Tibial artery (tissue), 4 donors: ENCODE measurements around the gene C22orf23.
A peak's percentile ranks its signal among the peaks of the same experiment; 100 is the strongest.

Experiments
- DNase-seq, 2 donors: peaks; one replicate each; pipeline ENCODE4 v3.0.0-alpha.2; 2019
- H3K27ac ChIP-seq, 2 donors: fragments of 200-600 bp; sonication (generic) in 1 of 2; 1 replicate in 1 of 2; 2 replicates in 1 of 2; pipeline ENCODE4 v1.5.1; 2018 to 2019; ENCODE audit warnings: mild to moderate bottlenecking in 1 of 2
- H3K27me3 ChIP-seq, 2 donors: fragments of 200-600 bp; sonication (generic) in 1 of 2; one replicate each; pipeline versions ENCODE4 v1.5.1 to v1.6.0; 2016 to 2019
- H3K36me3 ChIP-seq, 3 donors: fragments of 200-600 bp; sonication (generic) in 2 of 3; one replicate each; pipeline ENCODE4 v1.5.1; 2016 to 2019; ENCODE audit warnings: mild to moderate bottlenecking in 2 of 3
- H3K4me1 ChIP-seq, 4 donors: fragments of 200-600 bp; sonication (generic) in 2 of 4; 1 replicate in 3 of 4; 2 replicates in 1 of 4; pipeline ENCODE4 v1.5.1; 2016 to 2019
- H3K4me3 ChIP-seq, 2 donors: fragments of 200-600 bp; sonication (generic) in 1 of 2; 1 replicate in 1 of 2; 2 replicates in 1 of 2; pipeline ENCODE4 v1.5.1; 2018 to 2019; ENCODE audit warnings: mild to moderate bottlenecking in 2 of 2
- H3K9me3 ChIP-seq, 3 donors: fragments of 200-600 bp; sonication (generic) in 1 of 3; one replicate each; pipeline ENCODE4 v1.5.1; 2016 to 2019
- CTCF ChIP-seq, 2 experiments: fragments of 200-600 bp in 1 of 2; fragments of 450-650 bp in 1 of 2; IDR thresholded peaks; one replicate each; pipeline ENCODE4 v1.5.1; 2017 to 2019; ENCODE audit warnings: antibody characterized with exemption in 2 of 2, mild to moderate bottlenecking in 1 of 2, moderate library complexity in 1 of 2
- intact Hi-C: fragments of 100-400 bp; cut with DNase I; formaldehyde crosslinking; loops from one replicate; pipeline ENCODE4 v1.15.0; 2023; ENCODE audit warnings: low total_unique reads

The C22orf23 gene

GRCh38 chr22:37905534-37906363 is 47.7 kb downstream of the C22orf23 start, which contains the start of gene MICALL1:
Gene MICALL1 (plus strand): TSS chr22:37906297. CDS start chr22:37906423, 126 bp downstream.
- Histone ChIP-seq H3K9me3 (no peaks in the 10 kb centered on the region), H3K27ac (peak within 1 kb of the TSS; percentile 91 to 94), H3K27me3 (no peaks in the 10 kb centered on the region), H3K36me3 (no peaks in the 10 kb centered on the region), H3K4me3 (peak within 1 kb of the TSS; percentile 78 to 93), H3K4me1 (peaks cover 0 to 49% (median 44%) of the 10 kb centered on the region in 4 donors)
- TF ChIP-seq CTCF (IDR thresholded peaks at IDR 0.05), result peak in 1 of 2 experiments; percentile 41
- intact Hi-C loops, result loop anchor here (2.0 kb wide), 1 partner anchor 27 kb away; no protein-coding TSS in a partner anchor
- peak; percentile 54 to 83 for DNase-seq

GRCh38 chr22:37904572-37905533 is 48.5 kb downstream of the C22orf23 start:
- DNase-seq, result peak; percentile 70 to 80
- intact Hi-C loops, result no loop called here
- Histone ChIP-seq H3K36me3 (no peaks in the 10 kb centered on the region), H3K4me1 (peaks cover 0 to 40% (median 36%) of the 10 kb centered on the region in 4 donors), H3K9me3 (no peaks in the 10 kb centered on the region), H3K27me3 (no peaks in the 10 kb centered on the region), H3K4me3 (peak overlapping the region in 1 of 2 donors; percentile 93), H3K27ac (peak overlapping the region; percentile 91 to 94)
- no peak for TF ChIP-seq CTCF (IDR thresholded peaks at IDR 0.05)

- intact Hi-C loops, result no loop called here
- no peak for TF ChIP-seq CTCF (IDR thresholded peaks at IDR 0.05)
- Histone ChIP-seq H3K4me3 (no peak overlapping the region), H3K4me1 (peaks cover 0 to 28% (median 14%) of the 10 kb centered on the region in 4 donors), H3K36me3 (no peaks in the 10 kb centered on the region), H3K27me3 (no peaks in the 10 kb centered on the region), H3K27ac (no peak overlapping the region), H3K9me3 (no peaks in the 10 kb centered on the region)
- DNase-seq, result no peak
Measured at GRCh38 chr22:37898441-37899181, 54.8 kb downstream of the C22orf23 start.

- intact Hi-C loops, result no loop called here
- Histone ChIP-seq H3K36me3 (no peaks in the 10 kb centered on the region), H3K4me3 (no peak overlapping the region), H3K4me1 (peaks cover 0 to 36% (median 22%) of the 10 kb centered on the region in 4 donors), H3K27ac (no peak overlapping the region), H3K9me3 (no peaks in the 10 kb centered on the region), H3K27me3 (no peaks in the 10 kb centered on the region)
- no peak for DNase-seq
- TF ChIP-seq CTCF (IDR thresholded peaks at IDR 0.05), result no peak
Measured at GRCh38 chr22:37897807-37898206, 55.6 kb downstream of the C22orf23 start.

GRCh38 chr22:37896939-37897338 is 56.5 kb downstream of the C22orf23 start:
- Histone ChIP-seq H3K4me1 (peaks cover 0 to 43% (median 30%) of the 10 kb centered on the region in 4 donors), H3K36me3 (no peaks in the 10 kb centered on the region), H3K9me3 (no peaks in the 10 kb centered on the region), H3K27me3 (no peaks in the 10 kb centered on the region), H3K4me3 (no peak overlapping the region), H3K27ac (peak overlapping the region in 1 of 2 donors; percentile 6)
- no peak for DNase-seq
- intact Hi-C loops, result no loop called here
- no peak for TF ChIP-seq CTCF (IDR thresholded peaks at IDR 0.05)
